ENCODE measurements around the gene PCARE.

DNA sequence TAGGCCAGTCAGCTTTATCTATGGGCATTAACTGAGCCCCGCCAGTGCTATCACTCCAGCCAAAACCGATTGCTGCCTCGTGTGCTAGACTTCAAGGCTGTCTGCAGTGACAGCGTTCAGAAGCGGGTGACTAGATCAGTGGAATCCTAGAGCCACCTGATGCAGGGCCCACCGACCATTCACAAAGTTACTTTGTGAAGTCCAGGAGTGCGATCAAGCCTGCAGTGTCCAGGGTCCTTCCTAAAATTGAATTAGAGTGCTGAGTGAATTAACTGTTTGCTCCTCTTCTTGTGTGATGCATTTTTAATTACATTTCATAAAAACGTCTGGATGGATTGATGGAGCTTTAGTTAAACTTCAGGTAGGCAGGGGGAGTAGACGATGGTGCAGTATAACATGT, 13.9 kb downstream of the PCARE start:
- TF ChIP-seq ELF4 (IDR thresholded peaks at IDR 0.05), result no peak
- TF ChIP-seq SP1 (IDR thresholded peaks at IDR 0.05), result no peak

All from HEK293T (cell line).